GM12875 (cell line): ENCODE measurements around the gene HOXA13.

ENCODE experiments used
- H3K4me3 ChIP-seq: one replicate; pipeline ENCODE4 v1.5.1; 2011; ENCODE audit warnings: low read depth, low read length, control low read depth
- TF ChIP-seq, protein P1 (sequence below): IDR thresholded peaks from 2 replicates; pipeline ENCODE4 v1.5.1; 2011; ENCODE audit warnings: low read depth, mild to moderate bottlenecking, control low read depth, inconsistent platforms, low read length, moderate library complexity, borderline replicate concordance; ENCODE audit not compliant: insufficient read depth

Gene HOXA13

DNA sequence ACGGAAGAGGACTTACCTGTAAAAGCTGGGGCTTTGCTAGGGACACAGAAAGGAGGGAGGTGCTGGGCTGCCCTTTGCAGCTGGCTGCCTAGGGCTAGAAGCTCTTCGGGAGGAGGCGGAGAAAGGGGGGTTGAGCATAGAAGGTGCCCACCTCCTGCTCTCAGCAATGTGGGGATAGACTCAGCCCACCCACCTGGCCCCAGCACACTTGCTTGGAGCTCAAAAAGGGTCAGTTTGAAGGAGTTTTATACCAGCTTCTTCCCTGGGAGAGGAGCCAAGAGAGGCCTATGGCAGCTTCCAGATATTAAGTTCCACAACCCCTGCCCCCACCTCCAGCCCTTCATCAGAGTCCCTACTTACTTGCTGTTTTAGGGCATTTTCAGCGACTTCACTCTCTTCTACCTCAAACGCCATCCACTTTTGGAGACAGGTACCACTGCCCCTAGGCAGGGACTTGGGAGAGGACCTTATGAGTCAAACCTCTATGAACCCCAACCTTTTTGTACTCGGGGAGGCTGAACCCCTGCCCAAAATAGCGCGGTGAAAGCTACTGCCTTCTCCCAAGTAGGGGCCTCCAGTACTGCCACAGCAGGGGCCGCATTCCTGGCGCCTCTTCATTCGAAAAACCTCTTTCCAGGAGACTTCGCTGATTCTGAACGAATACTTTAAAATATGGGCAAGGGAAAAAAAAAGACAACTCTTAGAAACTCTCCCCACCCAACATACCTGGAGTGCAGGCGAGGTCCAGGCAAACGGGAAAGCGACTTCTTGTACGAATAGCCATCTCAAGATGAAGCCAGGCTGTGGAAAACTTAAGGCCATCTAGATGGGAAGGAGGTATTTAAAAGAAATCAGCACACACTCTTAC lies 41.5 kb upstream of the HOXA13 start:
- no peak overlapping the region for H3K4me3 ChIP-seq
- TF ChIP-seq, protein P1, sequence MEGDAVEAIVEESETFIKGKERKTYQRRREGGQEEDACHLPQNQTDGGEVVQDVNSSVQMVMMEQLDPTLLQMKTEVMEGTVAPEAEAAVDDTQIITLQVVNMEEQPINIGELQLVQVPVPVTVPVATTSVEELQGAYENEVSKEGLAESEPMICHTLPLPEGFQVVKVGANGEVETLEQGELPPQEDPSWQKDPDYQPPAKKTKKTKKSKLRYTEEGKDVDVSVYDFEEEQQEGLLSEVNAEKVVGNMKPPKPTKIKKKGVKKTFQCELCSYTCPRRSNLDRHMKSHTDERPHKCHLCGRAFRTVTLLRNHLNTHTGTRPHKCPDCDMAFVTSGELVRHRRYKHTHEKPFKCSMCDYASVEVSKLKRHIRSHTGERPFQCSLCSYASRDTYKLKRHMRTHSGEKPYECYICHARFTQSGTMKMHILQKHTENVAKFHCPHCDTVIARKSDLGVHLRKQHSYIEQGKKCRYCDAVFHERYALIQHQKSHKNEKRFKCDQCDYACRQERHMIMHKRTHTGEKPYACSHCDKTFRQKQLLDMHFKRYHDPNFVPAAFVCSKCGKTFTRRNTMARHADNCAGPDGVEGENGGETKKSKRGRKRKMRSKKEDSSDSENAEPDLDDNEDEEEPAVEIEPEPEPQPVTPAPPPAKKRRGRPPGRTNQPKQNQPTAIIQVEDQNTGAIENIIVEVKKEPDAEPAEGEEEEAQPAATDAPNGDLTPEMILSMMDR, result no peak

DNA sequence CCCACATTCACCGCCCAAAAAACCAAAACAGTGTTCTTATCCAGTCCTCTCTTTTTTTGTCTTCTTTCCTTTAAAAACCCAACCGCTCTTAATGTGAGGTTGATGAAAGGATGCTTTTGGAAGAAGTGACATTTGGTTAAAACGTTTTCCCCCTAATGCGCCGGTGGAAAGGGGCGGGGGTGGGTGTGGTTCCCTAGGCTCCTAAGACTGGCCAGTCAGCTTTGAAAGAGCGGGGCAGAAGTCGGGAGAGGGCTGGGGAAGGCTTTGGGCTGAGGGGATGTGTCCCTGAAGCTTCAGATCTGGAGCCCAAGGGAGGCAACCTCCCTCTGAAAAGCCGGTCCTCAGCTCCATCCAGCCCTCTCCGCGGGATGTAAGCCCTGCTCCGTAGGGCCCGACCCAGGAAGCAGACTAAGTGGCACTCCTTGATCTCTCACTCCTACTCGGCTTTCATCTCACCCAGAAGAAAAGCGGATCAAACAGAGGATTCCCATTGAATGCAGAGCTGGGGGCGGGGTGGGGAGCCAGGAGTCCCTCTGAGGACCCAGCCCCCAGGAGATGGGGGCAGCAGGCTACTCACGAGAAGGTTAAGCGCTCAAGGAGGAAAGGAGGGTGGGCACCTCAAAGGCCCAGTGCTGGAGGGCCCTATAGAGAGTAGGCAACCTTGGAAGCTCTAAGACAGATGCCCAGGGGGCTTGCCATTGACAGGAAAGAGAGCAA lies 40.3 kb upstream of the HOXA13 start:
- TF ChIP-seq, protein P1, result no peak
- H3K4me3 ChIP-seq, result no peak overlapping the region

DNA sequence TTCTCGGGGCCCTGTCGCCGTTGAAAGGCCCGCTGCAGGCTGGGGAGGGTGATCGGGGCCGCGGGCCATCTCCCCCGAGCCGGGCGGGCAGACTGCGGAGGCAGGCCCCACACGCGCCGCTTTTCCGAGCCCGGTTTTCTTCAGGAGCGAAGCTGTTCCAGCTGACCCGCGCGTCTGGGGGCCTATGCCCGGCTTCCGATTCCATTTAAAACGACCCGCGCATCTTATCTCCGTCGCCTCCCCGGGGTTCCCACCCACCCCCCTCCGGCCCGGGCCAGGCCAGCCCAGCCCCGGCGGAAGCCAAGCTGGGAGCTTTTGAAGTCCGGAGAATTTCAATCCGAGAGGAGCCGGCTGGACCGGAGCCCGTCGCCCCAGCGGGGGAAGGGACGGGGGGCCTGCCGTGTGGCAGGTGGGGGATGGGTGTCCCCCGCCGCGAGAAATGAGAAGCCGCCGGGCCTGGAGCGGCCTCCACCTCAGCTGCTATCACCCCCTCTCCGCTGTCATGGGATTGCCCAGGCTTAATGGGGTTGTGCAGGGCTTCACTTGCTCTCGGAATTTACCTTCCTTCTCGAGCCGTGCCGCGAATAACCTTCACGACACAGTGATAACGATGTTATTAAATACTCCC lies 39.6 kb upstream of the HOXA13 start:
- H3K4me3 ChIP-seq, result no peak overlapping the region
- TF ChIP-seq, protein P1, result no peak

DNA sequence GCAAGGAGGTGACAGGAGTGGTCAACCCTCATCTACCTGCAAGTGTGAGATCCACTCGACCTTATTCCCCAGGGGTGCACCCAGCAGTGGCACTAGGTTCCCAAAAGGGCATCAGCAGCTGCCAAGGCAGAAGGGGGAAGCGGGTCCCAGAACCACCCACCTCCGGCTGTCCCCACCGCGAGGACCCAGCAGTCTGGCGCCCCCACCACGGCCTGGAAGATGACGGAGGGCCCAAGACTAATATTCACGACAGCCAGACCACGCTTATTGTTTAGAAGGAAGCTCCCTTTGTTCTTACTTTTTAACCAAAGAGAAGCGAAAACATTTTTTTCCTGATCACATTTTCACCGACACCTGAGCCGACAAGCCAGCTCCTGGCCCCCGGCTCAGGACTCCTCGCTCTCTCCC lies 39.1 kb upstream of the HOXA13 start:
- TF ChIP-seq, protein P1, result no peak
- H3K4me3 ChIP-seq, result no peak overlapping the region

DNA sequence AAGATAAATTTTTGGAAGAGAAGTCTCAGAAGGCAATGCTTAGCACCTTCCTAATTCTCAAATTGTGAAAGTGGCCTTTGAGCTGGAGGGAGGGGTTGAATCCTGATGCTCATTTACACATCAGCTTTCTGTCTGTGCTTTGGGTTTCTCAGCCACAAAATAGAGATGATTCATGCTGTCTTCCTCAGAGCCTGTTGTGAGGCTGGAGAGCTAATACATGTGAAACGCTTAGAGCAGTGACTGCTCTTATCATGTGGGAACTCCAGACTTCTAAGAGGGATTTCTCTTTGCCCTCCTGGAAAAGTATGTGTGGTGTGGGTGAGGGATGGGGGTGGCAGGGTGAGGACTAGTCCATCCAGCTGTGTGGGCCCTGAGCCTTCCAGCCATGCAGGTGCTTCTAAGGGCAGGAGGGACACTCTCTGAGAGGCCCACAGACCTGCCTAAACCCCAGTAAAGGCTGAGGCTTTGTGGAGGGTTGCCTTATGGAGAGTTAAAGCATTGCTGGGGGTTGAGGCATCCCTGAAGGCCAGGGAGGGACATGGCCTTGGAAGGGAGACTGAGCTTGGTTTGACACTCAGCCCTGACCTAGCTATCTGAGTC lies 37.9 kb upstream of the HOXA13 start:
- TF ChIP-seq, protein P1, result no peak
- H3K4me3 ChIP-seq, result no peak overlapping the region

DNA sequence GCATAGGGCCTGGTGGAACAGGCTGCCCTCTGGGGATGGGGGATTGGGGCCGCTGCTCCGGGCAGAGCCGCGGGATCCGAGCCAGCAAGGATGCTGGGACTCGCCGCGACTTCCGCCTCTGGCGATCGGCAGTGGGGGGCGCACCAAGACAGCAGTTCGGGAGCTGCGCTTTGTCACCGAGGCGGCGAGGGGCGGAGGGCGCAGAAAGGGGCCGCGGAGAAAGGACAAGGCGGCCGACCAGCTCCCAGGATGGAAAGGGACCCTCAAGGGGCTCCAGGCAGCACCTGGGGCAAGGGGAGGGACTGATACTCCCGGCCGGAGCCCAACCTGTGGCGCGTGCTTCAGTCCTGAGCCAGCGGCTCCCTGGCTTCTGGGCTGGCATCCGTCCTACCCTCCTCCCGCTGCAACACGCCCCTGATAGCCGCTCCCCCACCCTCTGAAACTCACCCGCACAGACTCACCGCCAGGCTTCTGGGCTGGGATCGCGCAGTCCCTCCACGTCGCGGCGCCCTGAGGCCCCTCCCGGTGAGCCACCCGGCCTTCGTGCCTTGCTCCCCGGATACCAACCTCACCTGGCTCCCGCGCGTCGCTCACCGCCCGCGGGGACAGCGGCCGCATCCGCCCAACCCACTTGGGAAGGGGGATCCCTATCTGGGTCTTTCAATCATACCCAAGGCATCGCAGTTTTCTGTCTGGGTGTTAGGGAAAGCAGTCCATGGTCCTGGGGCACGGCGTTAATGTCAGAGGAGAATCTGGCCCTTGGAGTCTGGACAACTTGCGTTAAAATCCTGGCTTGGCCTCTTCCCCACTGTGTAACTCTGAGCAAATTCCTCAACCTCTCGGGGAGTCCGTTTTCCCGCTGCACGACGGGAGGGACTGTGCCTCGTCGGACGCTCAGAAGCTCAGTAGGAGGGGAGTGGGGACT lies 35.8 kb upstream of the HOXA13 start:
- no peak overlapping the region for H3K4me3 ChIP-seq
- TF ChIP-seq, protein P1, result 0 out of 2 replicates have a peak, but pooled peaks have one; percentile 7
